HCT116 (cell line): ENCODE data around the gene KLHL11. TPM values are rescaled to one million over a fixed set of nuclear protein-coding genes. Genes with fewer than 3 reads are reported as not detected.

Experiments used
- ATAC-seq: fragments of 200-7000 bp; cut with Tn5 transposase; 2 replicates; pipeline ENCODE4 v1.9.1; 2020; ENCODE audit warnings: mild to moderate bottlenecking, moderate library complexity
- BruUV-seq: library from RNA; stranded (reverse); fragments of 400-500 nt; replicated peaks from 2 replicates; lab custom pipeline; 2021; lab: Mats Ljungman, UMichigan
- CTCF ChIA-PET: fragments of 300-600 bp; sonication (Branson Sonifier 250); formaldehyde crosslinking; loops from one replicate; lab custom pipeline; 2021; ENCODE audit warnings: antibody characterized with exemption; lab: Charles Lee
- POLR2A ChIA-PET: fragments of 300-600, 350-600 bp; sonication (Branson Sonifier 250); formaldehyde crosslinking; loops from one replicate; lab custom pipeline; 2021; ENCODE audit warnings: antibody characterized with exemption; lab: Charles Lee
- RAD21 ChIA-PET, 2 experiments: fragments of 300-600 bp; sonication (Branson Sonifier 250); formaldehyde crosslinking; loops; one replicate each; lab custom pipeline; 2023; ENCODE audit warnings: low total read pairs in 2 of 2; ENCODE audit not compliant: uncharacterized antibody in 2 of 2, unreplicated experiment in 2 of 2, low non-redundant PET in 1 of 2; lab: Charles Lee
- DNase-seq: peaks from one replicate; pipeline ENCODE4 v3.0.0-alpha.2; 2010; ENCODE audit warnings: low read depth, low spot score
- H2AFZ ChIP-seq: fragments of 200-600 bp; shearing (Covaris generic), sonication (generic); 2 replicates; pipeline ENCODE4 v1.6.1; 2017; ENCODE audit warnings: low read depth, mixed run types, mixed read lengths, antibody characterized with exemption, low read length; ENCODE audit not compliant: poor library complexity, severe bottlenecking
- H3K27ac ChIP-seq: 2 replicates; pipeline ENCODE4 v1.5.1; 2012; ENCODE audit warnings: low read depth, low read length
- H3K27me3 ChIP-seq: fragments of 200-600 bp; sonication (generic); 2 replicates; pipeline ENCODE4 v1.6.1; 2016; ENCODE audit warnings: mixed run types, low read length, mixed read lengths; ENCODE audit not compliant: insufficient read depth
- H3K36me3 ChIP-seq, 2 experiments: fragments of 200-500 bp in 1 of 2; fragments of 200-600 bp in 1 of 2; sonication (Bioruptor generic) in 1 of 2; sonication (generic) in 1 of 2; 2 replicates each; pipeline versions ENCODE4 v1.5.1 to v1.6.1; 2014 to 2016; ENCODE audit warnings: low read length in 2 of 2, inconsistent platforms in 1 of 2, mixed read lengths in 1 of 2, mixed run types in 1 of 2; ENCODE audit not compliant: insufficient read depth in 2 of 2, control insufficient read depth in 1 of 2
- H3K4me1 ChIP-seq, 2 experiments: fragments of 200-600 bp in 1 of 2; sonication (generic) in 1 of 2; 2 replicates each; pipeline versions ENCODE4 v1.5.1 to v1.6.1; 2012 to 2017; ENCODE audit warnings: low read length in 2 of 2, inconsistent platforms in 1 of 2, mild to moderate bottlenecking in 1 of 2, mixed read lengths in 1 of 2, mixed run types in 1 of 2, moderate library complexity in 1 of 2; ENCODE audit not compliant: insufficient read depth in 2 of 2, control insufficient read depth in 1 of 2
- H3K4me2 ChIP-seq: fragments of 200-600 bp; sonication (generic); 2 replicates; pipeline ENCODE4 v1.6.1; 2017; ENCODE audit warnings: mixed run types, low read length, mixed read lengths
- H3K4me3 ChIP-seq, 2 experiments: fragments of 200-600 bp in 1 of 2; sonication (generic) in 1 of 2; replicated peaks in 1 of 2; 2 replicates each; pipeline ENCODE4 v1.5.1; 2011 to 2016; ENCODE audit warnings: low read length in 2 of 2, control low read depth in 1 of 2, low read depth in 1 of 2, mild to moderate bottlenecking in 1 of 2, mixed read lengths in 1 of 2, mixed run types in 1 of 2
- H3K79me2 ChIP-seq: fragments of 200-600 bp; sonication (generic); 2 replicates; pipeline ENCODE4 v1.6.1; 2017; ENCODE audit warnings: mild to moderate bottlenecking, mixed run types, low read length, moderate library complexity, mixed read lengths; ENCODE audit not compliant: insufficient read depth
- H3K9ac ChIP-seq: fragments of 200-600 bp; sonication (generic); 2 replicates; pipeline ENCODE4 v1.6.1; 2016; ENCODE audit warnings: low read length, mixed read lengths
- H3K9me2 ChIP-seq: fragments of 200-600 bp; sonication (generic), shearing (Covaris generic); 2 replicates; pipeline ENCODE4 v1.6.1; 2017; ENCODE audit warnings: mixed run types, mild to moderate bottlenecking, moderate library complexity; ENCODE audit not compliant: insufficient read depth
- H3K9me3 ChIP-seq, 2 experiments: fragments of 200-500 bp in 1 of 2; fragments of 200-600 bp in 1 of 2; sonication (Bioruptor generic) in 1 of 2; sonication (generic) in 1 of 2; 2 replicates each; pipeline ENCODE4 v1.6.1; 2014 to 2017; ENCODE audit warnings: low read length in 2 of 2, mixed read lengths in 2 of 2, inconsistent platforms in 1 of 2, low read depth in 1 of 2, mild to moderate bottlenecking in 1 of 2, mixed run types in 1 of 2, moderate library complexity in 1 of 2; ENCODE audit not compliant: control insufficient read depth in 1 of 2, insufficient read depth in 1 of 2
- H4K20me1 ChIP-seq: fragments of 200-600 bp; sonication (generic), shearing (Covaris generic); 2 replicates; pipeline ENCODE4 v1.6.1; 2017; ENCODE audit warnings: mixed run types, mild to moderate bottlenecking, moderate library complexity; ENCODE audit not compliant: insufficient read depth
- FOSL1 ChIP-seq: IDR thresholded peaks from 2 replicates; pipeline ENCODE4 v1.6.1; 2012; ENCODE audit warnings: low read depth
- POLR2A ChIP-seq: IDR thresholded peaks from 2 replicates; pipeline ENCODE4 v1.7.0; 2011; ENCODE audit warnings: borderline replicate concordance; ENCODE audit not compliant: insufficient read depth, insufficient read length; ENCODE audit errors: extremely low read depth
- RAD21 ChIP-seq: IDR thresholded peaks from 2 replicates; pipeline ENCODE4 v1.6.1; 2012; ENCODE audit warnings: low read depth, mild to moderate bottlenecking
- SIN3A ChIP-seq: IDR thresholded peaks from 2 replicates; pipeline ENCODE4 v1.6.1; 2012; ENCODE audit warnings: low read depth
- SRF ChIP-seq: IDR thresholded peaks from 2 replicates; pipeline ENCODE4 v1.6.1; 2012; ENCODE audit warnings: low read depth
- TCF7L2 ChIP-seq: IDR thresholded peaks from 2 replicates; pipeline ENCODE4 v1.7.0; 2011; ENCODE audit warnings: borderline replicate concordance, inconsistent platforms; ENCODE audit not compliant: insufficient read depth, insufficient read length; ENCODE audit errors: extremely low read depth
- YY1 ChIP-seq: IDR thresholded peaks from 2 replicates; pipeline ENCODE4 v1.6.1; 2011; ENCODE audit warnings: low read length, low read depth, moderate library complexity, mild to moderate bottlenecking; ENCODE audit not compliant: insufficient replicate concordance; ENCODE audit errors: extremely low read depth
- ZBTB33 ChIP-seq: IDR thresholded peaks from 2 replicates; pipeline ENCODE4 v1.6.1; 2011; ENCODE audit warnings: mild to moderate bottlenecking, low read length, moderate library complexity; ENCODE audit not compliant: insufficient replicate concordance; ENCODE audit errors: extremely low read depth
- intact Hi-C: fragments of 100-400 bp; cut with micrococcal nuclease; formaldehyde crosslinking; loops from 2 replicates; pipeline ENCODE4 v1.10.0; 2022
- total RNA-seq: library from RNA; stranded (reverse); gene quantifications from one replicate; pipeline ENCODE4 v1.2.1, GENCODE V29; 2021; ENCODE audit not compliant: unreplicated experiment

The KLHL11 gene
- total RNA-seq, 1 experiment from 2014 or later: 22.4 TPM

GRCh38 chr17:41906465-41907184 lies 41.4 kb upstream of the KLHL11 start:
- peaks cover 66 to 76% of the 10 kb centered on the region in 2 experiments for H3K36me3 ChIP-seq
- peaks cover 0 to 17% of the 10 kb centered on the region in 2 experiments; a peak in 2 of 4 replicates for H3K4me1 ChIP-seq
- H3K9ac ChIP-seq: no peak overlapping the region
- no peaks in the 10 kb centered on the region for H3K9me3 ChIP-seq
- DNase-seq (no peak), ATAC-seq (no peak)
- intact Hi-C loops: no loop called here
- no peaks in the 10 kb centered on the region for H3K27me3 ChIP-seq
- H3K9me2 ChIP-seq: no peaks in the 10 kb centered on the region
- TF ChIP-seq ZBTB33: no peak
- no peak for TF ChIP-seq SIN3A
- TF ChIP-seq FOSL1: no peak
- no peak for TF ChIP-seq RAD21
- no peak for TF ChIP-seq TCF7L2
- no peak for TF ChIP-seq POLR2A
- TF ChIP-seq SRF: no peak
- no peak for TF ChIP-seq YY1
- no peak overlapping the region for H2AFZ ChIP-seq
- RAD21 ChIA-PET: no interaction called here
- H4K20me1 ChIP-seq: no peaks in the 10 kb centered on the region
- CTCF ChIA-PET: no interaction called here
- H3K4me3 ChIP-seq: no peak overlapping the region
- H3K27ac ChIP-seq: no peak overlapping the region
- POLR2A ChIA-PET: no interaction called here
- peaks cover 18% of the 10 kb centered on the region; the same call in 1 of the 2 replicates for H3K79me2 ChIP-seq
- no peak overlapping the region for H3K4me2 ChIP-seq
- no TSS peak for BruUV-seq
